Measurements from ENCODE around the gene CAP2. TPM values are rescaled to one million over a fixed set of nuclear protein-coding genes. Genes with fewer than 3 reads are reported as not detected.

CAP2 gene
- total and polyA plus RNA-seq, 9 of the 15 experiments (the other 6 are each of a cell fraction or from before 2014, with no cell fraction given), result not detected

- Histone ChIP-seq H3K79me2 (ENCODE audit: control insufficient read depth, insufficient read depth, low read length) (no peaks in the 10 kb centered on the region), H3K27me3 (ENCODE audit: control insufficient read depth in 2 of 2, insufficient read depth in 2 of 2, low read length in 2 of 2) (peaks cover 4 to 13% of the 10 kb centered on the region in 2 experiments; a peak in 3 of 5 replicates), H3K36me3 (ENCODE audit: control insufficient read depth, insufficient read depth, low read length) (no peaks in the 10 kb centered on the region), H3K4me3 (no peak overlapping the region), H3K27ac (ENCODE audit: extremely low read depth, low read depth, low read length) (no peak overlapping the region), H4K20me1 (replicated peaks; ENCODE audit: control insufficient read depth, insufficient read depth, low read length) (no peaks in the 10 kb centered on the region), H3K4me1 (replicated peaks in 1 of 2; ENCODE audit: control insufficient read depth in 2 of 2, insufficient read depth in 2 of 2, low read length in 2 of 2) (no peaks in the 10 kb centered on the region), H3K9me3 (replicated peaks; ENCODE audit: control insufficient read depth, insufficient read depth, low read depth, low read length) (no peaks in the 10 kb centered on the region), H3K4me2 (ENCODE audit: insufficient read depth, low read length) (no peak overlapping the region), H3K9ac (ENCODE audit: insufficient read depth in 1 of 2, low read depth in 2 of 2, low read length in 2 of 2) (no peak overlapping the region), H3K9me1 (ENCODE audit: control insufficient read depth, insufficient read depth, low read length) (no peaks in the 10 kb centered on the region), H2AFZ (ENCODE audit: low read depth, low read length) (no peak overlapping the region)
- ChIA-PET POLR2A (no interaction called here), CTCF (ENCODE audit: low intra/inter-chr PET ratio) (no interaction called here)
- 0% methylated on average over 7 of the region's 7 CpGs for WGBS (ENCODE audit: insufficient coverage, low coverage, missing lambda C conversion rate)
- in situ Hi-C loops (cut with MboI), result no loop called here
- FAIRE-seq, result no peak
- no peak for DNase-seq (ENCODE audit: extremely low read depth in 1 of 4, low spot score in 3 of 4)
- ATAC-seq, result no peak
- no TSS peak for BruUV-seq (replicated peaks)
- intact Hi-C loops (cut with micrococcal nuclease), result no loop called here
- TF ChIP-seq HIVEP1 (CRISPR knock-in tag; IDR thresholded peaks at IDR 0.05) (no peak), ZNF512 (tag; IDR thresholded peaks at IDR 0.05) (no peak), ZNF224 (CRISPR knock-in tag; IDR thresholded peaks at IDR 0.05) (no peak)
- TF ChIP-seq, protein P1, sequence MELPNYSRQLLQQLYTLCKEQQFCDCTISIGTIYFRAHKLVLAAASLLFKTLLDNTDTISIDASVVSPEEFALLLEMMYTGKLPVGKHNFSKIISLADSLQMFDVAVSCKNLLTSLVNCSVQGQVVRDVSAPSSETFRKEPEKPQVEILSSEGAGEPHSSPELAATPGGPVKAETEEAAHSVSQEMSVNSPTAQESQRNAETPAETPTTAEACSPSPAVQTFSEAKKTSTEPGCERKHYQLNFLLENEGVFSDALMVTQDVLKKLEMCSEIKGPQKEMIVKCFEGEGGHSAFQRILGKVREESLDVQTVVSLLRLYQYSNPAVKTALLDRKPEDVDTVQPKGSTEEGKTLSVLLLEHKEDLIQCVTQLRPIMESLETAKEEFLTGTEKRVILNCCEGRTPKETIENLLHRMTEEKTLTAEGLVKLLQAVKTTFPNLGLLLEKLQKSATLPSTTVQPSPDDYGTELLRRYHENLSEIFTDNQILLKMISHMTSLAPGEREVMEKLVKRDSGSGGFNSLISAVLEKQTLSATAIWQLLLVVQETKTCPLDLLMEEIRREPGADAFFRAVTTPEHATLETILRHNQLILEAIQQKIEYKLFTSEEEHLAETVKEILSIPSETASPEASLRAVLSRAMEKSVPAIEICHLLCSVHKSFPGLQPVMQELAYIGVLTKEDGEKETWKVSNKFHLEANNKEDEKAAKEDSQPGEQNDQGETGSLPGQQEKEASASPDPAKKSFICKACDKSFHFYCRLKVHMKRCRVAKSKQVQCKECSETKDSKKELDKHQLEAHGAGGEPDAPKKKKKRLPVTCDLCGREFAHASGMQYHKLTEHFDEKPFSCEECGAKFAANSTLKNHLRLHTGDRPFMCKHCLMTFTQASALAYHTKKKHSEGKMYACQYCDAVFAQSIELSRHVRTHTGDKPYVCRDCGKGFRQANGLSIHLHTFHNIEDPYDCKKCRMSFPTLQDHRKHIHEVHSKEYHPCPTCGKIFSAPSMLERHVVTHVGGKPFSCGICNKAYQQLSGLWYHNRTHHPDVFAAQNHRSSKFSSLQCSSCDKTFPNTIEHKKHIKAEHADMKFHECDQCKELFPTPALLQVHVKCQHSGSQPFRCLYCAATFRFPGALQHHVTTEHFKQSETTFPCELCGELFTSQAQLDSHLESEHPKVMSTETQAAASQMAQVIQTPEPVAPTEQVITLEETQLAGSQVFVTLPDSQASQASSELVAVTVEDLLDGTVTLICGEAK (IDR thresholded peaks at IDR 0.05), result no peak
- TF ChIP-seq, protein P1 (CRISPR knock-in tag; IDR thresholded peaks at IDR 0.05), result no peak
Observed at GRCh38 chr6:17503051-17503450, 109.7 kb downstream of the CAP2 start.
